HCT116 (cell line): ENCODE results near the gene RHD.

Experiments used
- CEBPB ChIP-seq: IDR thresholded peaks from 2 replicates; pipeline ENCODE4 v1.6.1; 2012; ENCODE audit warnings: low read depth
- MAX ChIP-seq: IDR thresholded peaks from 2 replicates; pipeline ENCODE4 v1.6.1; 2012

GRCh38 chr1:25232866-25233784, 39.2 kb upstream of the RHD start:
- TF ChIP-seq CEBPB = no peak
- no peak for TF ChIP-seq MAX
